ENCODE results near the gene RAET1G. TPM values are rescaled to one million over a fixed set of nuclear protein-coding genes. Genes with fewer than 3 reads are reported as not detected.
"Not testable (repeated sequence)": the region's sequence is repeated elsewhere in the genome, so short reads cannot be mapped to it uniquely, and the experiment has no call there.

RAET1G gene
- total RNA-seq, 6 donors from 2014 or later = 0.37 to 2.1 (median 0.75) TPM; not detected in 2

DNA sequence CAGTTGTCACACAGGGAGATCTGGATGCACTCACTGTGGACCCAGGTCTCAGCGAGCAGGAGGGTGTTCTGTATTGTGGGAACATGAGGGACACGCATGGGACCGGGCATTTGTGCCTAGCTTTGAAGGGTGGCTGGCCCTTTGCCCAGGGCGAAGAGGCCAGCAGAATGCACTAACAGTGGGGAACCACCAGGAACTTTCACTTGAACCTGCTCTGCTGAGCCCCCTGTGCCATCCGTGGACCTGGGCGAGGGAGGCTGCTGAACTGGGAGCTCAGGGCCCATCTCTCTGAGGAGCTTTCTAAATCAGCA lies 17.7 kb upstream of the RAET1G start:
- Histone ChIP-seq H3K36me3 (no peaks in the 10 kb centered on the region), H3K27ac (no peak overlapping the region), H3K4me1 (peaks cover 19 to 27% (median 25%) of the 10 kb centered on the region in 4 donors), H3K27me3 (peaks cover 0 to 36% (median 16%) of the 10 kb centered on the region in 4 donors), H3K9me3 (no peaks in the 10 kb centered on the region), H3K4me3 (no peak overlapping the region)
- no peak for ATAC-seq (ENCODE audit: low FRiP score in 2 of 2)
- TF ChIP-seq POLR2AphosphoS5 (IDR thresholded peaks at IDR 0.05) = no peak
- TF ChIP-seq, protein P1, sequence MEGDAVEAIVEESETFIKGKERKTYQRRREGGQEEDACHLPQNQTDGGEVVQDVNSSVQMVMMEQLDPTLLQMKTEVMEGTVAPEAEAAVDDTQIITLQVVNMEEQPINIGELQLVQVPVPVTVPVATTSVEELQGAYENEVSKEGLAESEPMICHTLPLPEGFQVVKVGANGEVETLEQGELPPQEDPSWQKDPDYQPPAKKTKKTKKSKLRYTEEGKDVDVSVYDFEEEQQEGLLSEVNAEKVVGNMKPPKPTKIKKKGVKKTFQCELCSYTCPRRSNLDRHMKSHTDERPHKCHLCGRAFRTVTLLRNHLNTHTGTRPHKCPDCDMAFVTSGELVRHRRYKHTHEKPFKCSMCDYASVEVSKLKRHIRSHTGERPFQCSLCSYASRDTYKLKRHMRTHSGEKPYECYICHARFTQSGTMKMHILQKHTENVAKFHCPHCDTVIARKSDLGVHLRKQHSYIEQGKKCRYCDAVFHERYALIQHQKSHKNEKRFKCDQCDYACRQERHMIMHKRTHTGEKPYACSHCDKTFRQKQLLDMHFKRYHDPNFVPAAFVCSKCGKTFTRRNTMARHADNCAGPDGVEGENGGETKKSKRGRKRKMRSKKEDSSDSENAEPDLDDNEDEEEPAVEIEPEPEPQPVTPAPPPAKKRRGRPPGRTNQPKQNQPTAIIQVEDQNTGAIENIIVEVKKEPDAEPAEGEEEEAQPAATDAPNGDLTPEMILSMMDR (IDR thresholded peaks at IDR 0.05) = no peak
- TF ChIP-seq EP300 (IDR thresholded peaks at IDR 0.05) = no peak
- no peak for TF ChIP-seq POLR2A (IDR thresholded peaks at IDR 0.05)
- no peak for DNase-seq
- WGBS, 2 donors = 35 to 43% methylated on average over 5 to 6 of the region's 6 CpGs

DNA sequence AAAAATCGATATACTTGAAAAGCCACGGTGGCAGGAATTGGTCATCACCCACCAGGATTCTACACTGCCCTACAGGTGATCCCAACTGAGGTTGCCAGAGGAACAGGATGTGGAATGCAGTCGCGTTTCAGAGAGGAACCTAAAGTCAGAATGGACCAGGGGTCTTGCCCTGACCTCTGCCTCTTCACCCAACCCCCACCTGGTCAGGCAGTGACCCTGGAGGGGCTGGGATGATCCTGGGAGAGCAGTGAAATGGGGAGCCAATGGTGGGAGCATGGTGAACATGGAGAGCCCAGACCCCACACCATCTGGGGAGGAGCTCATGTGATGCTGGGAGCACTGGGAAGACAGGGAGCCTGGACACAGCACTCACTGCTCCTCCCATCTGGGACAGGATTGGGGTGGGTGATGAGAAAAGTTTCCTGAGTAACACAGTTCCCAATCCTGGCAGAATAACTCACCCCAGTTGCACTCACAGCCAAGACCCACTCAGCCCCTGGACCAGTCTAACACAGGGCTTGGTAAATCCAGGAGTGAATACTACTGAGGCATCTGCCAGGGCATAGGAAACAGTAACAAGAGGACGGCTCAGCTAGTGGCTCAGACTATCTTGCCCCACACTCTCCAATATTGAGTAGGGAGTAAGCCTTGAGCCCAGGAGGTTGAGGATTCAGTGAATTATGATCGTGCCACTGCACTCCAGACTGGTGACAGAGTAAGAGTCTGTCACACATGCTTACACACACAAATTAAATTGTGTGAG lies 17.2 kb upstream of the RAET1G start:
- DNase-seq (no peak), ATAC-seq (ENCODE audit: low FRiP score in 2 of 2) (no peak)
- Histone ChIP-seq H3K36me3 (no peaks in the 10 kb centered on the region), H3K27ac (no peak overlapping the region), H3K4me3 (no peak overlapping the region), H3K9me3 (no peaks in the 10 kb centered on the region), H3K27me3 (peaks cover 0 to 39% (median 16%) of the 10 kb centered on the region in 4 donors), H3K4me1 (peaks cover 19 to 27% (median 25%) of the 10 kb centered on the region in 4 donors)
- WGBS, 2 donors = 32 to 38% methylated on average over 6 of the region's 6 CpGs
- TF ChIP-seq EP300 (IDR thresholded peaks at IDR 0.05) (no peak), POLR2AphosphoS5 (IDR thresholded peaks at IDR 0.05) (no peak), POLR2A (IDR thresholded peaks at IDR 0.05) (no peak)
- TF ChIP-seq, protein P1 (IDR thresholded peaks at IDR 0.05) = no peak

DNA sequence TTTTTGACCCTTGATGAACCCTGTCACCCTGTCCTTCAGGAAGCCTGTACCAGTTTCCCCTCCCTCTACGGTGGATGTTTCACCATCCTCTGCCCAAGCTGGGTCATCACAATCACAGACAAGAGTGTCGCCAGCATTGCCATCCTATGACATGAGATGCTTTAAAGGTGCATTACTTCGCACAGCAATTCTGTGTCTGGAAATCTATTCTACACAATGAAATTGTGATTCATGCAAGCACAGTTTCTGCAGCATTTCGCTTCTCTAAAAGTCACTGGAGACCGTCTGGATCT lies 16.4 kb upstream of the RAET1G start:
- WGBS, 2 donors = 38 to 42% methylated on average over 5 of the region's 5 CpGs
- Histone ChIP-seq H3K27ac (no peak overlapping the region), H3K9me3 (no peaks in the 10 kb centered on the region), H3K27me3 (peaks cover 0 to 39% (median 16%) of the 10 kb centered on the region in 4 donors), H3K4me3 (no peak overlapping the region), H3K36me3 (no peaks in the 10 kb centered on the region), H3K4me1 (peaks cover 19 to 27% (median 25%) of the 10 kb centered on the region in 4 donors)
- no peak for DNase-seq
- TF ChIP-seq POLR2A (IDR thresholded peaks at IDR 0.05) (no peak), EP300 (IDR thresholded peaks at IDR 0.05) (no peak), POLR2AphosphoS5 (IDR thresholded peaks at IDR 0.05) (no peak)
- TF ChIP-seq, protein P1 (IDR thresholded peaks at IDR 0.05) = no peak
- no peak for ATAC-seq (ENCODE audit: low FRiP score in 2 of 2)

DNA sequence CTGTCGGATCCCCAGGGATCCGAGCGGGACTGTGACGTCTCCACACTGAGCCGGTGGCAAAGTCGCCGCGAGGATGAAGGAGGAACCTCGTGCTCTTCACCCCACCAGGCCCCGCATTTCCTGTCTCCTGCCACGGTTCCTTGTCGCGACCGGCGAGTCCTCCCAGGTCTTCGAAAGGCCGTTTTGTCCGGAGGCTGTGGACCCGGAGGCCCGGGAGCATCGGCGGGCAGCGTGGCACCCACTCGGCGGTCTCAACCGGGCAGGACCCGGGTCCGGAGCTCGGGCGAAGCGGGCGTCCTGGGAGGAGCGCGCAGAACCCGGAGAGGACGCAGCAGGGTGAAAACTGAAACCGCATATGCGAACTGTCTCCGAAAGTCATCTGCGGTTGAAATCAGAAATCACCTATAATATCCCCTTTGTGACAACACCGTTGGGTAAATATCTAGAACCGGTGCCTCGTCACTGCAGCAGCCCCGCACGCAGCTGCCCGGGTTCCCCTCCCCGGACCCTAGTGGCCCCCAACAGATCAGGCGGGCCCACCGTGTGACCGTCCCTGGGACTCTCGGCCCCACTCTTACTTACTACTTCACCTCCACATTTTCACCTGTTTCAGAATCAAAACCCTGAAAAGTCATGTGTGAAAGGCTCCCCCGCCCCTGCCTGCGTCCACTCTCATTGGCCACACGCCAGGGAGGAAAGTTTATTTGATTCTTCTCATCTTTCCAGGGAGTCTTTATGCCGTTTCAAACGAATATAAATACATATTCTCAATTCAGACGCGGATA lies 15.8 kb upstream of the RAET1G start:
- Histone ChIP-seq H3K27ac (peak overlapping the region in 1 of 4 donors; percentile 32), H3K4me3 (peak overlapping the region; percentile 5 to 50 (median 44)), H3K36me3 (no peaks in the 10 kb centered on the region), H3K4me1 (peaks cover 19 to 27% (median 25%) of the 10 kb centered on the region in 4 donors), H3K9me3 (no peaks in the 10 kb centered on the region), H3K27me3 (peaks cover 0 to 39% (median 16%) of the 10 kb centered on the region in 4 donors)
- 2 to 3% methylated on average over 29 to 58 of the region's 58 CpGs for WGBS, 2 donors
- DNase-seq = peak in 1 of 2 donors; percentile 85
- TF ChIP-seq POLR2AphosphoS5 (IDR thresholded peaks at IDR 0.05) (no peak), POLR2A (IDR thresholded peaks at IDR 0.05) (no peak), EP300 (IDR thresholded peaks at IDR 0.05) (no peak)
- TF ChIP-seq, protein P1 (IDR thresholded peaks at IDR 0.05) = no peak
- no peak for ATAC-seq (ENCODE audit: low FRiP score in 2 of 2)

DNA sequence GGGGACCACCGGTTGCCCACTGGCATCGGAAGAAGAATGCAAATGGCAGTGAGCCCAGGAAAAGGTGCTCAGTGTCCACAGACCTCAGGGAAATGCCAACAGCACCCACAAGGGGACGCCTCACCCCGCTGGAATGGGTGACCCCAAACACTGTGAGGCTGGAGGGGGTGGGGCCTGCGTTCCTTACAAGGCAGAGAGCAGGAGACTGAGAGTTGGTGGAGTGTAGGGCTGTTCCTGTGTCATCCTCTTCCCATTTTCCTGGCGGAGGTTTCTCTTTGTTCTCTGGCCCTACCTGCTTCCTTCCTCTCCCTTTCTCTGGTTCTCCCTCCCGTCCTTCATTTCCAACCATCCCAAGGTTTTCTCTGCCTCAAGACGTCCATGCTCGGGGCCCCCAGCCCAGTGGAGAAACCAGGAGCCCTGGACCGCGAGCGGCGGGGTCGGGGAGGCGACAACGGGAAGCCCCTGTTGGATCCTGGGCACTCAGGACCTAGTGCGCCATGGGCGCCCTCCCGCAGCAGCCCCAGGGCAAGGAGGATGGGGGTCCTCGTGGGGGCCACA lies 15.2 kb upstream of the RAET1G start:
- H3K36me3 ChIP-seq; ATAC-seq (ENCODE audit: low FRiP score in 2 of 2); DNase-seq; H3K9me3 ChIP-seq; H3K27ac ChIP-seq: not testable (repeated sequence)
- peak overlapping the region in 3 of 4 donors; percentile 40 to 50 (median 49) for H3K4me3 ChIP-seq
- WGBS, 2 donors = 2 to 3% methylated on average over 14 to 16 of the region's 20 CpGs
- H3K27me3 ChIP-seq = peaks cover 0 to 39% (median 16%) of the 10 kb centered on the region in 4 donors
- peaks cover 19 to 27% (median 25%) of the 10 kb centered on the region in 4 donors for H3K4me1 ChIP-seq

Measured in upper lobe of left lung (tissue), 6 donors.